Left lung (tissue), 10 donors: ENCODE results near the gene CEP170. TPM values are rescaled to one million over a fixed set of nuclear protein-coding genes. Genes with fewer than 3 reads are reported as not detected.
A peak's percentile ranks its signal among the peaks of the same experiment; 100 is the strongest.

Source experiments
- ATAC-seq: fragments of 200-7000 bp; cut with Tn5 transposase; one replicate; pipeline ENCODE4 v1.9.1; 2020; ENCODE audit warnings: moderate library complexity
- DNase-seq, 4 donors: peaks; one replicate each; pipeline ENCODE4 v3.0.0-alpha.2; 2013 to 2020
- H3K27ac ChIP-seq, 2 donors: fragments of 200-600 bp; sonication (generic) in 1 of 2; one replicate each; pipeline versions ENCODE4 v1.5.0 to v1.8.0; 2020 to 2021
- H3K27me3 ChIP-seq, 2 donors: fragments of 200-600 bp; sonication (generic) in 1 of 2; one replicate each; pipeline versions ENCODE4 v1.5.0 to v1.8.0; 2020 to 2021
- H3K36me3 ChIP-seq, 2 donors: fragments of 200-600 bp; sonication (generic) in 1 of 2; one replicate each; pipeline versions ENCODE4 v1.5.0 to v1.8.0; 2020 to 2021
- H3K4me1 ChIP-seq, 2 donors: fragments of 200-600 bp; one replicate each; pipeline ENCODE4 v1.8.0; 2021
- H3K4me3 ChIP-seq, 2 donors: fragments of 200-600 bp; sonication (generic) in 1 of 2; one replicate each; pipeline versions ENCODE4 v1.5.0 to v1.8.0; 2020 to 2021; ENCODE audit warnings: mild to moderate bottlenecking in 1 of 2
- H3K9me3 ChIP-seq, 2 donors: fragments of 200-600 bp; sonication (generic) in 1 of 2; one replicate each; pipeline versions ENCODE4 v1.5.0 to v1.8.0; 2020 to 2021
- intact Hi-C, 2 donors: fragments of 100-400 bp; cut with DNase I; formaldehyde crosslinking; loops; one replicate each; pipeline versions ENCODE4 v1.11.2 to v1.14.2; 2022
- polyA plus RNA-seq, 6 donors: library from polyadenylated mRNA; unstranded; fragments of 120-200 nt; gene quantifications; one replicate each; pipeline ENCODE4 v1.2.1, GENCODE V29; 2013; ENCODE audit not compliant: insufficient read length in 6 of 6
- total RNA-seq, 2 donors: library from RNA; stranded (reverse); fragmentation: NEBNext Ultra II Directional; extraction: Animal tissue kit (Norgen Biotek cat#: 25700); gene quantifications; one replicate each; pipeline ENCODE4 v1.2.1, GENCODE V29; 2021
- TF ChIP-seq, protein P1 (sequence below), 2 donors: fragments of 200-600 bp; sonication (generic) in 1 of 2; IDR thresholded peaks; one replicate each; pipeline versions ENCODE4 v1.5.0 to v1.8.0; 2021; ENCODE audit warnings: antibody characterized with exemption in 2 of 2
- donor health status: DM: no; HTN: yes; CAD: no.
- donor health status: DM: no; HTN: no; CAD: no.

CEP170 gene
- total and polyA plus RNA-seq, 8 donors: 60.8 to 111 (median 74.2) TPM

DNA sequence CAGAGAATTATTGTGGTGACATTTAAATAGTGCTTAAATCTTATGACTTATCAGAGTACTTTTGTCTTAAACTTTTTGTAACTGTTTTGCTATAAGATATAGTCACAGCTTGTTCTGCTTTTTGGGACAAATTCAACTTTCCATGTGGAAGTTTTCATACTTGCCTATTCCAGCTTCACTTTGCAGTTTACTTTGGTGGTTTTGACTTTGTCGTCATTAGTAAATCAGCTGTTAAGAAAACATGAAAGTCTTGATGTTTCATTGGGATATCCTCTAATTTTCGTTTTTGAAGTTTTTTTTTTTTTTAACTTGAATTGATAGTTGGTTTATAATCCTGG lies 32.0 kb upstream of the CEP170 start:
- peak overlapping the region; percentile 77 to 86 for H3K27ac ChIP-seq

DNA sequence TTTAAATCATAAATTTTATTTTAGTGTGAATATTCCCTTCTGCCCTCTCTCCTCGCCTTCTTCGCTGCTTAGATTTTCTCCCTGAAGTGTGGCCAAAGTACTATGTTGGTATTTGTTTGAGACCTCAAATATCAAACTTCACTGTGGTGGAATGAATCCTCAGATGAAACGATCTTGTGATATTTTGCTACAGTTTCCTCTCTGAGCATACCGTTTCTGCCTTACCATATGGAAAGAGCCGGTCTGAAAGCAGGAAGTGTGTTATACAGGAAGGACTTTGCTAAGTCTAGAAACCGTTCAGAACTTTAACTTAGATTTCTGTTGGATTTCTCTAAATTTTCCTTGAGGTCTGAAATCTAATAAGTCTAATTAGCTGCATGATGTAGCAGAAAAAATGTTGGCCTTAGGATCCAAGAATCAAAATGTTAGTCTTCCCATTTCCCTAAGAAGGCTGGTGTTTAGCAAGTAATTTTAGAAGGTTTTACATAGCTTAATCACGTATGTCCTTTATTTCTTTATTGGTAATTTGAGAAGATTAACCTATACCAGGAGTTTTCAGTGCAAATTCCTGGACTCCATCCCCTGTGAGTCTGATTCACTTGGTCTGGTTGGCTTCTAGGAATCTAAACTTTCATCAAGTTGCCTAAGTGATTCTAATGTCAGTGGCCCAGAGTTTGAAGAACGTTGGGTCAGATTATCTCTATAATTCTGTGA lies 31.5 kb upstream of the CEP170 start:
- TF ChIP-seq, protein P1, sequence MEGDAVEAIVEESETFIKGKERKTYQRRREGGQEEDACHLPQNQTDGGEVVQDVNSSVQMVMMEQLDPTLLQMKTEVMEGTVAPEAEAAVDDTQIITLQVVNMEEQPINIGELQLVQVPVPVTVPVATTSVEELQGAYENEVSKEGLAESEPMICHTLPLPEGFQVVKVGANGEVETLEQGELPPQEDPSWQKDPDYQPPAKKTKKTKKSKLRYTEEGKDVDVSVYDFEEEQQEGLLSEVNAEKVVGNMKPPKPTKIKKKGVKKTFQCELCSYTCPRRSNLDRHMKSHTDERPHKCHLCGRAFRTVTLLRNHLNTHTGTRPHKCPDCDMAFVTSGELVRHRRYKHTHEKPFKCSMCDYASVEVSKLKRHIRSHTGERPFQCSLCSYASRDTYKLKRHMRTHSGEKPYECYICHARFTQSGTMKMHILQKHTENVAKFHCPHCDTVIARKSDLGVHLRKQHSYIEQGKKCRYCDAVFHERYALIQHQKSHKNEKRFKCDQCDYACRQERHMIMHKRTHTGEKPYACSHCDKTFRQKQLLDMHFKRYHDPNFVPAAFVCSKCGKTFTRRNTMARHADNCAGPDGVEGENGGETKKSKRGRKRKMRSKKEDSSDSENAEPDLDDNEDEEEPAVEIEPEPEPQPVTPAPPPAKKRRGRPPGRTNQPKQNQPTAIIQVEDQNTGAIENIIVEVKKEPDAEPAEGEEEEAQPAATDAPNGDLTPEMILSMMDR (IDR thresholded peaks at IDR 0.05): no peak
- intact Hi-C loops: no loop called here
- Histone ChIP-seq H3K36me3 (peaks cover 0 to 31% of the 10 kb centered on the region in 2 donors), H3K27ac (peak overlapping the region; percentile 77 to 86), H3K27me3 (no peaks in the 10 kb centered on the region), H3K4me1 (peaks cover 18 to 58% of the 10 kb centered on the region in 2 donors), H3K4me3 (no peak overlapping the region), H3K9me3 (no peaks in the 10 kb centered on the region)
- DNase-seq (no peak), ATAC-seq (peak; percentile 34)

More for the DNA sequence above, 32.0 kb upstream of the CEP170 start:
- Histone ChIP-seq H3K9me3 (no peaks in the 10 kb centered on the region), H3K4me1 (peaks cover 18 to 58% of the 10 kb centered on the region in 2 donors), H3K36me3 (peaks cover 0 to 31% of the 10 kb centered on the region in 2 donors), H3K27me3 (no peaks in the 10 kb centered on the region), H3K4me3 (no peak overlapping the region)
- TF ChIP-seq, protein P1 (IDR thresholded peaks at IDR 0.05): no peak
- intact Hi-C loops: no loop called here
- DNase-seq: peak in 2 of 4 donors; percentile 43 to 54
- peak; percentile 44 for ATAC-seq

DNA sequence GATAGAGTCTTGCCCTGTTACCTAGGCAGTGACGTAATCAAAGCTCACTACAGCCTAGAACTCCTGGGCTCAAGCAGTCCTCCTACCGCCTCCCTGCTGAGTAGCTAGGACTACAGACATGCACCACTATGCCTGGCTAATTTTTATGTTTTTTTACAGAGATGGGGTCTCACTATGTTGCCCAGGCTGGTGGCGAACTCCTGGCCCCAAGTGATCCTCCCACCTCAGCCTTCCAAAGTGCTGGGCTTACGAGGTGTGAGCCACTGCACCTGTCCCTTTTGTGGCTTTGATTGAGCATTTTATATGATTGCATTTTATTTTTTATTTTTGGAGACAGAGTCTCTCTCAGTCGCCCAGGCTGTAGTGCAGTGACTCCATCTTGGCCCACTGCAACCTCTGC lies 26.6 kb upstream of the CEP170 start:
- TF ChIP-seq, protein P1 (IDR thresholded peaks at IDR 0.05): no peak
- Histone ChIP-seq H3K4me1 (peaks cover 5 to 29% of the 10 kb centered on the region in 2 donors), H3K27me3 (no peaks in the 10 kb centered on the region), H3K27ac (no peak overlapping the region), H3K36me3 (peaks cover 0 to 38% of the 10 kb centered on the region in 2 donors), H3K4me3 (no peak overlapping the region), H3K9me3 (peaks cover 0 to 4% of the 10 kb centered on the region in 2 donors)
- intact Hi-C loops: no loop called here
- DNase-seq (no peak), ATAC-seq (no peak)

DNA sequence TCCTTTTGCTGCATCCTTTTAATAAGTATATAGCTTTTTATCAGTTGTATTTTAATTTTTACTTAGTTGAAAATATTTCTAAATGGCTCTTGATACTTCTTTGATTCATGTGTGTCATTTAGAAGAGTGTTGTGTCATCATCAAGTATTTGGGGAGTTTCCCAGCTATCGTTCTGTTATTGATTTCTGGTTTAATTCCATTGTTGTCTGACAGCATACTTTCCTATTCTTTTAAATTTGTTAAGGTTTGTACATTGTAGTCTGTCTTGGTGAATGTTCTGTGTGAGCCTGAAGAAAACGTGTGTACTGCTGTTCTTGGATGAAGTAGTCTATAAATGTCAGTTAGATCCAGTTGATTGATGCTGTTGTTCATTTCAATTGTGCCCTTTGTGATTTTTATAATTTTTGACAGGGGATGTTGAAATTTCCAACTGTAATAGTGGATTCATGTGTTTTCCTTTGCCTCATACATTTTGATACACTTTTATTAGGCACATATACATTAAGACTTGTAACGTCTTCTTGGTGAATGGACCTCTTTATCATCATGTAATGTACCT lies 25.6 kb upstream of the CEP170 start:
- Histone ChIP-seq H3K36me3 (peaks cover 0 to 48% of the 10 kb centered on the region in 2 donors), H3K4me3 (no peak overlapping the region), H3K9me3 (peaks cover 0 to 4% of the 10 kb centered on the region in 2 donors), H3K4me1 (peaks cover 0 to 19% of the 10 kb centered on the region in 2 donors), H3K27me3 (no peaks in the 10 kb centered on the region), H3K27ac (no peak overlapping the region)
- intact Hi-C loops: no loop called here
- ATAC-seq (no peak), DNase-seq (no peak)
- TF ChIP-seq, protein P1 (IDR thresholded peaks at IDR 0.05): no peak

DNA sequence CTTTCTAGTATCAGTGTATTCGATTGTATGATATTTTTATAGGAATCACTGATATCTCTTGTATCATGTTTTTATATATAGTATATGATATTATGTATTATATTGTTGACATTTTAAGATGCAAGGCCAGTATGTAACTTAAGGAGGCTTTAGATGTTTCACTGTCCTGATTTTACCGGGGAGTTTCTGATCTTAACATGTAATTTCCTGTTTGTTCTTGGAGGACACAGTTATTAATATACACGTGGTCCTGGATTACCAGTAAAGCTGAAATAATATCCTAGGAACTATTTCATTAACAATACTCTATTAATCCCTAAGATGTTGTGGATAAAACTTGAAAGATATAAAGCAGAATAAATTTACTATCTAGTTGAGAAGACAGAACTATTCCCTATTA lies 20.2 kb upstream of the CEP170 start:
- Histone ChIP-seq H3K27me3 (no peaks in the 10 kb centered on the region), H3K4me1 (peaks cover 8 to 11% of the 10 kb centered on the region in 2 donors), H3K36me3 (peaks cover 0 to 54% of the 10 kb centered on the region in 2 donors), H3K27ac (no peak overlapping the region), H3K9me3 (peaks cover 0 to 4% of the 10 kb centered on the region in 2 donors), H3K4me3 (no peak overlapping the region)
- ATAC-seq: no peak
- intact Hi-C loops: no loop called here
- no peak for DNase-seq
- TF ChIP-seq, protein P1 (IDR thresholded peaks at IDR 0.05): no peak
